ENCODE measurements around the gene TIRAP. TPM values are rescaled to one million over a fixed set of nuclear protein-coding genes. Genes with fewer than 3 reads are reported as not detected.

The TIRAP gene
- polyA plus RNA-seq, 1 of the 3 experiments (the other 2 are of a cell fraction) = 5.5 TPM

DNA sequence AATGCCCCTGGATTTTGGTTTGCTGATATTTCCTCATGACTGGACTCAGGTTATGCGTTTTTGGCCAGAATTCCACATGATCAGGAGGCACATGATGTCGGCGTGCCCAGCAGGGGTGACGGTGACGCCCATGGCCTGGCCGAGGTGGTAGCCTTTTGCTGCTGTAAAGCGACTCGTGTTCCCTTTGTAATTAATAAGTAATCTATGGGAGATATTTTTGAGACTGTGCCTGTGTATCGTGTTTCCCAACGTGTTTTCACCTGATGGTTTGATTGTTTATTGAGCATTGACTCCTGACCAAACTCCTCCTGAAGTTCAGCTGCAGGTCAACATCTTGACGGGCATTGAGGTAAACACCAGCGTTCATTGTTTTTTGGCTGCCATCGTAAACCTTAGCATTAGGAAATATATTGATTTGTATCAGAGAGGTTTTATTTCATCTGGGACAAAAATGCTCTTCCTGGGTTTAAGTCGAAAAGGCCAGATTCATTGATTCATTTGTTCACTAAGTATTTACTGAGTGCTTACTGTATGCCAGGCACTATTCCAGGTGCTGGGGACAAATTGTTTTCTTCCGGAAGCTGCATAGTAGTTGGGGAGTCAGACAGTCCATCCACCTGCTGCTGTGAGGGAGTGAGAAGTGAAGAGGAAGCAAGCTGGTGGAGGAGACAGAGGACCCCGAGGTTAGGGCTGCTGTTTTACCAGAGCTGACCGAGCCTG is 44.5 kb downstream of the TIRAP start:
- H4K20me1 ChIP-seq (ENCODE audit: insufficient read depth) = no peaks in the 10 kb centered on the region
- H3K9me2 ChIP-seq = no peaks in the 10 kb centered on the region
- no peaks in the 10 kb centered on the region for H3K9me3 ChIP-seq
- H2AFZ ChIP-seq (ENCODE audit: low read depth) = no peak overlapping the region
- POLR2A ChIA-PET = no interaction called here
- 96% methylated on average over 16 of the region's 17 CpGs for WGBS (ENCODE audit: low lambda C conversion rate)
- no peak for DNase-seq
- no peak overlapping the region for H3K4me2 ChIP-seq
- H3K4me1 ChIP-seq (ENCODE audit: control insufficient read depth in 1 of 2, insufficient read depth in 2 of 2, low read depth in 1 of 2, low read length in 1 of 2) = peaks cover 9 to 14% of the 10 kb centered on the region in 2 experiments; a peak in 2 of 4 replicates
- H3K27ac ChIP-seq (ENCODE audit: low read depth in 2 of 2, low read length in 1 of 2) = no peak overlapping the region
- no peak for TF ChIP-seq JUND (IDR thresholded peaks at IDR 0.05)
- H3K9ac ChIP-seq = no peak overlapping the region
- CTCF ChIA-PET = interaction anchor here (3.6 kb wide), 1 partner anchor 17 kb away, joined by 18 read pairs; no protein-coding TSS in a partner anchor
- H3F3A ChIP-seq (replicated peaks; ENCODE audit: insufficient read depth) = peaks cover 6% of the 10 kb centered on the region
- no peaks in the 10 kb centered on the region for H3K27me3 ChIP-seq (ENCODE audit: insufficient read depth)
- no peaks in the 10 kb centered on the region for H3K36me3 ChIP-seq (replicated peaks in 1 of 2; ENCODE audit: control insufficient read depth in 1 of 2, insufficient read depth in 2 of 2, low read length in 1 of 2)
- H3K79me2 ChIP-seq (ENCODE audit: insufficient read depth) = no peaks in the 10 kb centered on the region; the same call in 1 of the 2 replicates
- H3K4me3 ChIP-seq (ENCODE audit: low read depth in 2 of 2, low read length in 1 of 2) = no peak overlapping the region

GRCh38 chr11:126328001-126328390 is 45.1 kb downstream of the TIRAP start:
- WGBS (ENCODE audit: low lambda C conversion rate) = 94% methylated on average over 19 of the region's 20 CpGs
- Histone ChIP-seq H3K9me3 (no peaks in the 10 kb centered on the region), H3K4me2 (no peak overlapping the region), H3K36me3 (replicated peaks in 1 of 2; ENCODE audit: control insufficient read depth in 1 of 2, insufficient read depth in 2 of 2, low read length in 1 of 2) (no peaks in the 10 kb centered on the region), H3K27me3 (ENCODE audit: insufficient read depth) (no peaks in the 10 kb centered on the region), H3K9me2 (no peaks in the 10 kb centered on the region), H3K4me1 (ENCODE audit: control insufficient read depth in 1 of 2, insufficient read depth in 2 of 2, low read depth in 1 of 2, low read length in 1 of 2) (peaks cover 15% of the 10 kb centered on the region in 2 experiments; a peak in 2 of 4 replicates), H4K20me1 (ENCODE audit: insufficient read depth) (no peaks in the 10 kb centered on the region), H3K79me2 (ENCODE audit: insufficient read depth) (no peaks in the 10 kb centered on the region; the same call in 1 of the 2 replicates), H3K4me3 (ENCODE audit: low read depth in 2 of 2, low read length in 1 of 2) (no peak overlapping the region), H3K27ac (ENCODE audit: low read depth in 2 of 2, low read length in 1 of 2) (no peak overlapping the region), H3K9ac (no peak overlapping the region), H3F3A (replicated peaks; ENCODE audit: insufficient read depth) (peaks cover 11% of the 10 kb centered on the region), H2AFZ (ENCODE audit: low read depth) (no peak overlapping the region)
- POLR2A ChIA-PET = no interaction called here
- no peak for TF ChIP-seq FOSL2 (IDR thresholded peaks at IDR 0.05; ENCODE audit: borderline replicate concordance, low read depth)
- TF ChIP-seq FOXM1 (IDR thresholded peaks at IDR 0.05; ENCODE audit: low read depth) = no peak
- no peak for TF ChIP-seq GABPA (IDR thresholded peaks at IDR 0.05; ENCODE audit: low read depth)
- TF ChIP-seq IRF3 (IDR thresholded peaks at IDR 0.05; ENCODE audit: low read depth, low read length) = no peak
- no peak for DNase-seq
- CTCF ChIA-PET = interaction anchor here (3.6 kb wide), 1 partner anchor 17 kb away, joined by 18 read pairs; no protein-coding TSS in a partner anchor

GRCh38 chr11:126328444-126328843 is 45.6 kb downstream of the TIRAP start:
- Histone ChIP-seq H3K79me2 (ENCODE audit: insufficient read depth) (no peaks in the 10 kb centered on the region; the same call in 1 of the 2 replicates), H3F3A (replicated peaks; ENCODE audit: insufficient read depth) (peaks cover 12% of the 10 kb centered on the region), H3K4me1 (ENCODE audit: control insufficient read depth in 1 of 2, insufficient read depth in 2 of 2, low read depth in 1 of 2, low read length in 1 of 2) (peaks cover 18 to 19% of the 10 kb centered on the region in 2 experiments; a peak in 2 of 4 replicates), H3K27me3 (ENCODE audit: insufficient read depth) (no peaks in the 10 kb centered on the region), H3K9me3 (no peaks in the 10 kb centered on the region), H3K9me2 (no peaks in the 10 kb centered on the region), H2AFZ (ENCODE audit: low read depth) (no peak overlapping the region), H3K4me2 (no peak overlapping the region), H3K27ac (ENCODE audit: low read depth in 2 of 2, low read length in 1 of 2) (no peak overlapping the region), H3K9ac (no peak overlapping the region), H3K36me3 (replicated peaks in 1 of 2; ENCODE audit: control insufficient read depth in 1 of 2, insufficient read depth in 2 of 2, low read length in 1 of 2) (no peaks in the 10 kb centered on the region), H3K4me3 (ENCODE audit: low read depth in 2 of 2, low read length in 1 of 2) (no peak overlapping the region), H4K20me1 (ENCODE audit: insufficient read depth) (no peaks in the 10 kb centered on the region)
- TF ChIP-seq FOSL2 (IDR thresholded peaks at IDR 0.05; ENCODE audit: borderline replicate concordance, low read depth) (no peak), NFIC (IDR thresholded peaks at IDR 0.05; ENCODE audit: borderline replicate concordance) (no peak), FOXJ3 (CRISPR knock-in tag; IDR thresholded peaks at IDR 0.05) (no peak), TCF12 (IDR thresholded peaks at IDR 0.05) (no peak), SMC3 (IDR thresholded peaks at IDR 0.05; ENCODE audit: low read depth, low read length) (no peak), SIN3A (IDR thresholded peaks at IDR 0.05; ENCODE audit: borderline replicate concordance, low read depth, low read length) (no peak), FOXM1 (IDR thresholded peaks at IDR 0.05; ENCODE audit: low read depth) (no peak), IRF3 (IDR thresholded peaks at IDR 0.05; ENCODE audit: low read depth, low read length) (no peak), NRF1 (IDR thresholded peaks at IDR 0.05; ENCODE audit: low read depth, low read length) (no peak)
- WGBS (ENCODE audit: low lambda C conversion rate) = 98% methylated on average over 5 of the region's 12 CpGs
- CTCF ChIA-PET = interaction anchor here (1.3 to 3.6 kb wide), 2 partner anchors 18 to 51 kb away, joined by 3 to 18 read pairs; no protein-coding TSS in a partner anchor
- POLR2A ChIA-PET = no interaction called here
- DNase-seq = no peak
